ENCODE data around the gene ILF3. TPM values are rescaled to one million over a fixed set of nuclear protein-coding genes. Genes with fewer than 3 reads are reported as not detected.
"Not testable (repeated sequence)": the region's sequence is repeated elsewhere in the genome, so short reads cannot be mapped to it uniquely, and the experiment has no call there.

The ILF3 gene
- total and polyA plus RNA-seq, 2 experiments from 2014 or later = 573 to 616 TPM

GRCh38 chr19:10670876-10671804, 17.0 kb downstream of the ILF3 start:
- Histone ChIP-seq H4K20me1 (replicated peaks; ENCODE audit: insufficient read depth) (peaks cover 94% of the 10 kb centered on the region), H3K79me2 (replicated peaks; ENCODE audit: insufficient read depth) (peaks cover 100% of the 10 kb centered on the region), H3F3A (replicated peaks; ENCODE audit: low read depth) (peaks cover 73% of the 10 kb centered on the region), H2AFZ (no peak overlapping the region), H3K27me3 (ENCODE audit: insufficient read depth) (no peaks in the 10 kb centered on the region), H3K4me2 (no peak overlapping the region), H3K36me3 (ENCODE audit: insufficient read depth) (peaks cover 68% of the 10 kb centered on the region), H3K27ac (ENCODE audit: low read depth) (no peak overlapping the region), H3K4me1 (ENCODE audit: insufficient read depth) (no peaks in the 10 kb centered on the region; the same call in 1 of the 2 replicates), H3K9me2 (ENCODE audit: insufficient read depth) (no peaks in the 10 kb centered on the region), H3K4me3 (no peak overlapping the region)
- Mint-ChIP-seq H3K4me3 (no peak overlapping the region; the same call in 2 of the 3 replicates), H3K27ac (no peak overlapping the region), H3K36me3 (ENCODE audit: low read depth) (peaks cover 92% of the 10 kb centered on the region), H3K4me1 (no peaks in the 10 kb centered on the region), H3K27me3 (ENCODE audit: insufficient read depth, low read depth, poor library complexity) (peaks cover 18% of the 10 kb centered on the region), H3K9me3 (no peaks in the 10 kb centered on the region)
- ATAC-seq (no peak), DNase-seq (ENCODE audit: low spot score) (no peak)
- 0 out of 2 replicates have a peak, but pooled peaks have one; percentile 24 for TF ChIP-seq POLR2AphosphoS5 (IDR thresholded peaks at IDR 0.05; ENCODE audit: low read depth)
- no peak for TF ChIP-seq EZH2 (IDR thresholded peaks at IDR 0.05; ENCODE audit: low read depth, unreplicated experiment)

DNA sequence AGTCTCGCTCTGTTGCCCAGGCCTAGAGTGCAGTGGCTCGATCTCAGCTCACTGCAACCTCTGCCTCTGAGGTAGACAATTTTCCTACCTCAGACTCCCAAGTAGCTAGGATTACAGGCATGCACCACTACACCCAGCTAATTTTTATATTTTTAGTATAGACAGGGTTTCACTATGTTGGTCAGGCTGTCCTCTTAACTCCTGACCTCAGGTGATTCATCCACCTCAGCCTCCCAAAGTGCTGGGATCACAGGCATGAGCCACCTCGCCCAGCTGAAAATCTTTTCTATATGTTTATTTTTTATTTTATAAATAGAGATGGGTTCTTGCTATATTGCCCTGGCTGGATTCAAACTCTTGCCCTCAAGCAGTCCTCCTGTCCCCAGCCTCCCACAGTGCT, 17.8 kb downstream of the ILF3 start:
- H3K4me3 ChIP-seq, H3K27ac Mint-ChIP-seq: not testable (repeated sequence)
- H4K20me1 ChIP-seq (replicated peaks; ENCODE audit: insufficient read depth) = peaks cover 89% of the 10 kb centered on the region

DNA sequence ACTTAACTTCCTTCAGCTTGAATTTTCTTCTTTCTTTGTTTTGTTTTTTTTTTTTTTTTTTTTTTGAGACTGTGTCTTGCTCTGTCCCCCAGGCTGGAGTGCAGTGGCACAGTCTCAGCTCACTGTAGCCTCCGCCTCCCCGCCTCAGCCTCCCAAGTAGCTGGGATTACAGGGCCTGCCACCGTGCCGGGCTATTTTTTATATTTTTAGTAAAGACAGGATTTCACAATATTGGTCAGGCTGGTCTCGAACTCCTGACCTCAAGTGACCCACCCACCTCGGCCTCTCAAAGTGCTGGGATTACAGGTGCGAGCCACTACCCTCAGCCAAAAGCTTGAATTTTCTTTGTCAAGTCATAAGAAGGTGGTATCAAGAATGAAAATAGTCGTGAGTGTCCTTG, 21.1 kb downstream of the ILF3 start:
- H3K9me3 Mint-ChIP-seq; ATAC-seq; H2AFZ ChIP-seq; DNase-seq (ENCODE audit: low spot score); H3K4me3 ChIP-seq; H3K4me1 ChIP-seq (ENCODE audit: insufficient read depth); H3K9me2 ChIP-seq (ENCODE audit: insufficient read depth); H3K4me3 Mint-ChIP-seq; H3K4me2 ChIP-seq; H3K4me1 Mint-ChIP-seq; H3K27ac Mint-ChIP-seq; H3K27me3 ChIP-seq (ENCODE audit: insufficient read depth): not testable (repeated sequence)
- 0 out of 2 replicates have a peak overlapping the region, but pooled peaks have one; percentile 9 for H3K27ac ChIP-seq (ENCODE audit: low read depth)
- H3F3A ChIP-seq (replicated peaks; ENCODE audit: low read depth) = peaks cover 72% of the 10 kb centered on the region
- Mint-ChIP-seq H3K36me3 (ENCODE audit: low read depth) (peaks cover 98% of the 10 kb centered on the region), H3K27me3 (ENCODE audit: insufficient read depth, low read depth, poor library complexity) (peaks cover 26% of the 10 kb centered on the region)
- peaks cover 80% of the 10 kb centered on the region for H4K20me1 ChIP-seq (replicated peaks; ENCODE audit: insufficient read depth)
- peaks cover 94% of the 10 kb centered on the region for H3K79me2 ChIP-seq (replicated peaks; ENCODE audit: insufficient read depth)
- H3K36me3 ChIP-seq (ENCODE audit: insufficient read depth) = peaks cover 89% of the 10 kb centered on the region

More for the DNA sequence above, 17.8 kb downstream of the ILF3 start:
- ATAC-seq; H3K4me3 Mint-ChIP-seq; H3K27ac ChIP-seq (ENCODE audit: low read depth); DNase-seq (ENCODE audit: low spot score); H2AFZ ChIP-seq; H3K9me3 Mint-ChIP-seq; H3K4me1 ChIP-seq (ENCODE audit: insufficient read depth); H3K4me1 Mint-ChIP-seq; H3K4me2 ChIP-seq; H3K9me2 ChIP-seq (ENCODE audit: insufficient read depth); H3K27me3 ChIP-seq (ENCODE audit: insufficient read depth): not testable (repeated sequence)
- Mint-ChIP-seq H3K36me3 (ENCODE audit: low read depth) (peaks cover 92% of the 10 kb centered on the region), H3K27me3 (ENCODE audit: insufficient read depth, low read depth, poor library complexity) (peaks cover 24% of the 10 kb centered on the region)
- peaks cover 69% of the 10 kb centered on the region for H3F3A ChIP-seq (replicated peaks; ENCODE audit: low read depth)
- H3K79me2 ChIP-seq (replicated peaks; ENCODE audit: insufficient read depth) = peaks cover 100% of the 10 kb centered on the region
- peaks cover 64% of the 10 kb centered on the region for H3K36me3 ChIP-seq (ENCODE audit: insufficient read depth)

DNA sequence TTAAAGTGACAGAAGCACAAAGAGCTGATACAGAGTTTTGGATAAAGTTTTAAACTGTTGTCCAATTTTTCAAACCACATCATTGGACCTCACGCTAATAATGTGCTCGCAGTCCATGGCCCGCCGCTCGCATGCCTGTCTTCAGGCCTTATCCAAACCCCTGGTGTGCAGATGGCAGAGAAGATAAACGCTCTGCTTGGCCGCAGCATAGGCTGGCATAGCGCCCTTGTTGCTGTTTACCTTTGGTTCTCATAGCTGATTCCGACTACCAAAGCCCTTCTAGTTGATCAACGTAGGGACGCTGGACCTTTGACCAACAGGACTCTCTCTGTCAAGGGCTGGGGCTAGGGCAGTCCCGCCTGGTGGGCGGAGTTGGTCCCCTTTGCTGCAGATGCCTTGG, 23.6 kb downstream of the ILF3 start:
- no peak overlapping the region for H3K4me3 ChIP-seq
- peaks cover 2% of the 10 kb centered on the region; the same call in 1 of the 3 replicates for H3K9me3 Mint-ChIP-seq
- no peak overlapping the region for H3K27ac ChIP-seq (ENCODE audit: low read depth)
- peaks cover 31% of the 10 kb centered on the region for H3K27me3 Mint-ChIP-seq (ENCODE audit: insufficient read depth, low read depth, poor library complexity)
- no peak overlapping the region for H2AFZ ChIP-seq
- no peak overlapping the region for H3K4me2 ChIP-seq
- no peaks in the 10 kb centered on the region for H3K4me1 ChIP-seq (ENCODE audit: insufficient read depth)
- peaks cover 79% of the 10 kb centered on the region for H3F3A ChIP-seq (replicated peaks; ENCODE audit: low read depth)
- peaks cover 100% of the 10 kb centered on the region for H3K36me3 Mint-ChIP-seq (ENCODE audit: low read depth)
- DNase-seq (ENCODE audit: low spot score) = no peak
- peaks cover 90% of the 10 kb centered on the region for H3K79me2 ChIP-seq (replicated peaks; ENCODE audit: insufficient read depth)
- no peaks in the 10 kb centered on the region for H3K4me1 Mint-ChIP-seq
- ATAC-seq = no peak
- TF ChIP-seq POLR2AphosphoS5 (IDR thresholded peaks at IDR 0.05; ENCODE audit: low read depth) = no peak
- TF ChIP-seq ZNF331 (CRISPR knock-in tag; IDR thresholded peaks at IDR 0.05; ENCODE audit: low read depth) = no peak
- TF ChIP-seq EZH2phosphoT487 (IDR thresholded peaks at IDR 0.05; ENCODE audit: unreplicated experiment) = no peak
- TF ChIP-seq EZH2 (IDR thresholded peaks at IDR 0.05; ENCODE audit: low read depth, unreplicated experiment) = no peak
- H3K27me3 ChIP-seq (ENCODE audit: insufficient read depth) = no peaks in the 10 kb centered on the region
- no peak overlapping the region for H3K27ac Mint-ChIP-seq
- no peaks in the 10 kb centered on the region for H3K9me2 ChIP-seq (ENCODE audit: insufficient read depth)
- H4K20me1 ChIP-seq (replicated peaks; ENCODE audit: insufficient read depth) = peaks cover 72% of the 10 kb centered on the region
- H3K36me3 ChIP-seq (ENCODE audit: insufficient read depth) = peaks cover 89% of the 10 kb centered on the region
- H3K4me3 Mint-ChIP-seq = no peak overlapping the region
